Mucosa of descending colon (tissue), 3 donors: ENCODE data around the gene TMIGD2. TPM values are rescaled to one million over a fixed set of nuclear protein-coding genes. Genes with fewer than 3 reads are reported as not detected.
A peak's percentile ranks its signal among the peaks of the same experiment; 100 is the strongest.

Experiments
- ATAC-seq: fragments of 200-7000 bp; cut with Tn5 transposase; one replicate; pipeline ENCODE4 v1.9.1; 2020; ENCODE audit warnings: mild to moderate bottlenecking, moderate library complexity
- DNase-seq, 3 donors: peaks; one replicate each; pipeline ENCODE4 v3.0.0-alpha.2; 2020
- H3K36me3 ChIP-seq: fragments of 200-600 bp; one replicate; pipeline ENCODE4 v1.8.0; 2021; ENCODE audit warnings: low read depth, mild to moderate bottlenecking
- H3K4me1 ChIP-seq: fragments of 200-600 bp; one replicate; pipeline ENCODE4 v1.8.0; 2021; ENCODE audit warnings: low read depth, mild to moderate bottlenecking
- H3K4me3 ChIP-seq: fragments of 200-600 bp; one replicate; pipeline ENCODE4 v1.8.0; 2021; ENCODE audit warnings: mild to moderate bottlenecking
- H3K9me3 ChIP-seq: fragments of 200-600 bp; one replicate; pipeline ENCODE4 v1.8.0; 2021; ENCODE audit warnings: mild to moderate bottlenecking
- CTCF ChIP-seq: fragments of 200-600 bp; IDR thresholded peaks from one replicate; pipeline ENCODE4 v1.8.0; 2022; ENCODE audit warnings: antibody characterized with exemption, mild to moderate bottlenecking
- intact Hi-C, 2 donors: fragments of 100-400 bp; cut with DNase I in 1 of 2; cut with micrococcal nuclease in 1 of 2; formaldehyde crosslinking; loops; one replicate each; pipeline versions ENCODE4 v1.11.0 to v1.11.1; 2022; cut with DNase I, micrococcal nuclease
- total RNA-seq, 3 donors: library from RNA; stranded (reverse); fragmentation: NEBNext Ultra II Directional in 2 of 3; extraction: Animal tissue kit (Norgen Biotek cat#: 25700) in 2 of 3; gene quantifications; one replicate each; pipeline versions ENCODE4 v1.2.1 to v1.2.4, GENCODE V29; 2021 to 2023
- donor health status: DM: no; HTN: no; CAD: no; lungs with moderate emphysema.
- donor health status: DM: no; HTN: no; CAD: no.
- donor health status: DM: no; HTN: yes; CAD: no.

Gene TMIGD2
- total RNA-seq, 3 donors from 2014 or later: 0.46 to 1.3 (median 1.2) TPM

- Histone ChIP-seq H3K4me3 (no peak overlapping the region), H3K36me3 (no peaks in the 10 kb centered on the region), H3K9me3 (no peaks in the 10 kb centered on the region), H3K4me1 (peaks cover 6% of the 10 kb centered on the region)
- ATAC-seq (peak; percentile 93), DNase-seq (peak; percentile 95 to 99 (median 96))
- no peak for TF ChIP-seq CTCF
- intact Hi-C loops: no loop called here
Observed at GRCh38 chr19:4328243-4328990, 26.2 kb upstream of the TMIGD2 start.

- Histone ChIP-seq H3K4me3 (no peak overlapping the region), H3K36me3 (no peaks in the 10 kb centered on the region), H3K4me1 (peaks cover 6% of the 10 kb centered on the region), H3K9me3 (no peaks in the 10 kb centered on the region)
- intact Hi-C loops: no loop called here
- DNase-seq: no peak
- no peak for TF ChIP-seq CTCF
- peak; percentile 48 for ATAC-seq
Observed at GRCh38 chr19:4327877-4328242, 25.7 kb upstream of the TMIGD2 start.

- peak; percentile 52 for ATAC-seq
- Histone ChIP-seq H3K9me3 (no peaks in the 10 kb centered on the region), H3K4me1 (peaks cover 6% of the 10 kb centered on the region), H3K36me3 (no peaks in the 10 kb centered on the region), H3K4me3 (no peak overlapping the region)
- no peak for TF ChIP-seq CTCF
- DNase-seq: peak; percentile 80 to 92 (median 89)
- intact Hi-C loops: no loop called here
Observed at GRCh38 chr19:4327252-4327876, 25.2 kb upstream of the TMIGD2 start.

GRCh38 chr19:4326837-4327251 lies 24.7 kb upstream of the TMIGD2 start:
- no peak for DNase-seq
- Histone ChIP-seq H3K4me3 (no peak overlapping the region), H3K9me3 (no peaks in the 10 kb centered on the region), H3K4me1 (peaks cover 6% of the 10 kb centered on the region), H3K36me3 (no peaks in the 10 kb centered on the region)
- no peak for ATAC-seq
- no peak for TF ChIP-seq CTCF
- intact Hi-C loops: no loop called here

- Histone ChIP-seq H3K4me3 (no peak overlapping the region), H3K36me3 (no peaks in the 10 kb centered on the region), H3K9me3 (no peaks in the 10 kb centered on the region), H3K4me1 (peaks cover 6% of the 10 kb centered on the region)
- no peak for DNase-seq
- intact Hi-C loops: no loop called here
- TF ChIP-seq CTCF: no peak
- ATAC-seq: no peak
Observed at GRCh38 chr19:4326215-4326836, 24.1 kb upstream of the TMIGD2 start.
